NT2/D1 (cell line): ENCODE results near the gene MLPH.

Source experiments
- DNase-seq: peaks from one replicate; pipeline ENCODE4 v3.0.0-alpha.2; 2011; ENCODE audit warnings: low read depth, low spot score
- H3K27me3 ChIP-seq: 2 replicates; pipeline ENCODE4 v1.6.0; 2011; ENCODE audit warnings: mild to moderate bottlenecking; ENCODE audit not compliant: insufficient read length, insufficient read depth
- H3K36me3 ChIP-seq: 2 replicates; pipeline ENCODE4 v1.6.1; 2011; ENCODE audit warnings: mild to moderate bottlenecking, low read length, mixed read lengths; ENCODE audit not compliant: insufficient read depth, insufficient read length
- H3K4me1 ChIP-seq: 2 replicates; pipeline ENCODE4 v1.5.1; 2011; ENCODE audit not compliant: insufficient read depth, insufficient read length
- H3K4me3 ChIP-seq: 2 replicates; pipeline ENCODE4 v1.5.1; 2011; ENCODE audit warnings: low read depth; ENCODE audit not compliant: insufficient read length
- H3K9ac ChIP-seq: 2 replicates; pipeline ENCODE4 v1.6.0; 2011; ENCODE audit warnings: low read depth; ENCODE audit not compliant: insufficient read length
- H3K9me3 ChIP-seq: 2 replicates; pipeline ENCODE4 v1.5.1; 2011; ENCODE audit warnings: mild to moderate bottlenecking, low read length; ENCODE audit not compliant: insufficient read depth
- SUZ12 ChIP-seq: IDR thresholded peaks from 2 replicates; pipeline ENCODE4 v1.6.1; 2011; ENCODE audit not compliant: insufficient read length, insufficient read depth; ENCODE audit errors: extremely low read depth
- YY1 ChIP-seq: IDR thresholded peaks from 2 replicates; pipeline ENCODE4 v1.6.1; 2011; ENCODE audit not compliant: insufficient read length, insufficient read depth
- ZNF274 ChIP-seq: IDR thresholded peaks from 2 replicates; pipeline ENCODE4 v1.6.1; 2011; ENCODE audit warnings: mild to moderate bottlenecking, low read depth, low read length

Gene MLPH

GRCh38 chr2:237488901-237489860, 2.1 kb downstream of the MLPH start:
- no peak for DNase-seq
- H3K4me1 ChIP-seq, result peaks cover 3% of the 10 kb centered on the region

GRCh38 chr2:237490009-237490711, 3.1 kb downstream of the MLPH start:
- Histone ChIP-seq H3K4me1 (peaks cover 3% of the 10 kb centered on the region), H3K9me3 (peaks cover 23% of the 10 kb centered on the region), H3K4me3 (no peak overlapping the region), H3K9ac (no peak overlapping the region), H3K27me3 (peaks cover 53% of the 10 kb centered on the region), H3K36me3 (no peaks in the 10 kb centered on the region)
- DNase-seq, result no peak
- no peak for TF ChIP-seq SUZ12
- no peak for TF ChIP-seq ZNF274
- no peak for TF ChIP-seq YY1

More at GRCh38 chr2:237488901-237489860, 2.1 kb downstream of the MLPH start:
- no peak for TF ChIP-seq YY1
- no peak for TF ChIP-seq ZNF274
- TF ChIP-seq SUZ12, result no peak
- peaks cover 60% of the 10 kb centered on the region for H3K27me3 ChIP-seq
- no peaks in the 10 kb centered on the region for H3K36me3 ChIP-seq
- peaks cover 23% of the 10 kb centered on the region for H3K9me3 ChIP-seq
- H3K4me3 ChIP-seq, result no peak overlapping the region
- no peak overlapping the region for H3K9ac ChIP-seq

GRCh38 chr2:237490795-237491194, 3.7 kb downstream of the MLPH start:
- Histone ChIP-seq H3K27me3 (peaks cover 52% of the 10 kb centered on the region), H3K9me3 (peaks cover 23% of the 10 kb centered on the region), H3K36me3 (no peaks in the 10 kb centered on the region), H3K9ac (no peak overlapping the region), H3K4me1 (peaks cover 3% of the 10 kb centered on the region), H3K4me3 (no peak overlapping the region)
- TF ChIP-seq ZNF274 (no peak), SUZ12 (no peak), YY1 (no peak)
- no peak for DNase-seq

GRCh38 chr2:237491515-237492118, 4.6 kb downstream of the MLPH start:
- H3K36me3 ChIP-seq, result no peaks in the 10 kb centered on the region
- H3K4me1 ChIP-seq, result peaks cover 3% of the 10 kb centered on the region

GRCh38 chr2:237492137-237492890, 5.3 kb downstream of the MLPH start:
- no peak overlapping the region for H3K9ac ChIP-seq
- peaks cover 37% of the 10 kb centered on the region for H3K27me3 ChIP-seq
- TF ChIP-seq SUZ12 (no peak), ZNF274 (no peak), YY1 (no peak)
- H3K4me3 ChIP-seq, result no peak overlapping the region
- peaks cover 5% of the 10 kb centered on the region for H3K4me1 ChIP-seq
- DNase-seq, result no peak
- H3K9me3 ChIP-seq, result peaks cover 23% of the 10 kb centered on the region
- H3K36me3 ChIP-seq, result no peaks in the 10 kb centered on the region

More at GRCh38 chr2:237491515-237492118, 4.6 kb downstream of the MLPH start:
- Histone ChIP-seq H3K9me3 (peaks cover 23% of the 10 kb centered on the region), H3K9ac (no peak overlapping the region), H3K4me3 (no peak overlapping the region), H3K27me3 (peaks cover 44% of the 10 kb centered on the region)
- no peak for TF ChIP-seq YY1
- TF ChIP-seq ZNF274, result no peak
- TF ChIP-seq SUZ12, result no peak
- no peak for DNase-seq

GRCh38 chr2:237494066-237494465, 7.0 kb downstream of the MLPH start:
- peaks cover 22% of the 10 kb centered on the region for H3K27me3 ChIP-seq
- TF ChIP-seq ZNF274 (no peak), SUZ12 (no peak), YY1 (no peak)
- no peak overlapping the region for H3K4me3 ChIP-seq
- DNase-seq, result no peak
- no peaks in the 10 kb centered on the region for H3K36me3 ChIP-seq
- no peak overlapping the region for H3K9ac ChIP-seq
- H3K9me3 ChIP-seq, result peaks cover 23% of the 10 kb centered on the region
- peaks cover 3% of the 10 kb centered on the region for H3K4me1 ChIP-seq
